Panc1 (cell line): ENCODE results near the gene ZNF512B. TPM values are rescaled to one million over a fixed set of nuclear protein-coding genes. Genes with fewer than 3 reads are reported as not detected.
A peak's percentile ranks its signal among the peaks of the same experiment; 100 is the strongest.

Experiments
- ATAC-seq: fragments of 200-7000 bp; cut with Tn5 transposase; 2 replicates; pipeline ENCODE4 v1.9.1; 2020; ENCODE audit warnings: mild to moderate bottlenecking, moderate library complexity
- BruUV-seq: library from RNA; stranded (reverse); fragments of 400-500 nt; replicated peaks from 2 replicates; lab custom pipeline; 2021; lab: Mats Ljungman, UMichigan
- CTCF ChIA-PET: fragments of 300-600 bp; sonication (Branson Sonifier 250); formaldehyde crosslinking; loops from one replicate; lab custom pipeline; 2022; ENCODE audit warnings: antibody characterized with exemption; lab: Charles Lee
- POLR2A ChIA-PET: fragments of 300-600 bp; sonication (Branson Sonifier 250); formaldehyde crosslinking; loops from one replicate; lab custom pipeline; 2022; ENCODE audit warnings: antibody characterized with exemption; lab: Charles Lee
- DNase-seq: peaks from one replicate; pipeline ENCODE4 v3.0.0-alpha.2; 2010; ENCODE audit warnings: low read depth, low spot score
- H3K27ac ChIP-seq: 2 replicates; pipeline ENCODE4 v1.5.1; 2011; ENCODE audit warnings: mild to moderate bottlenecking, low read length, inconsistent platforms
- H3K27me3 ChIP-seq: fragments of 200-500 bp; sonication (Bioruptor generic); 2 replicates; pipeline ENCODE4 v1.6.0; 2014; ENCODE audit warnings: low read length, inconsistent platforms; ENCODE audit not compliant: control insufficient read depth, insufficient read depth
- H3K36me3 ChIP-seq: fragments of 200-500 bp; sonication (Bioruptor generic); 2 replicates; pipeline ENCODE4 v1.5.1; 2014; ENCODE audit warnings: inconsistent platforms, mild to moderate bottlenecking, low read length, moderate library complexity; ENCODE audit not compliant: control insufficient read depth, insufficient read depth
- H3K4me1 ChIP-seq: 2 replicates; pipeline ENCODE4 v1.5.1; 2011; ENCODE audit warnings: inconsistent platforms, mild to moderate bottlenecking, low read length, moderate library complexity; ENCODE audit not compliant: control insufficient read depth, insufficient read depth
- H3K4me3 ChIP-seq, 2 experiments: 2 replicates each; pipeline ENCODE4 v1.5.1; 2011 to 2012; ENCODE audit warnings: low read depth in 2 of 2, low read length in 2 of 2, mild to moderate bottlenecking in 2 of 2, inconsistent platforms in 1 of 2, moderate library complexity in 1 of 2
- H3K9me3 ChIP-seq: fragments of 200-500 bp; sonication (Bioruptor generic); 2 replicates; pipeline ENCODE4 v1.5.1; 2014; ENCODE audit warnings: low read depth, mild to moderate bottlenecking, inconsistent platforms, low read length, moderate library complexity; ENCODE audit not compliant: control insufficient read depth, insufficient read depth
- CTCF ChIP-seq: fragments of 450-650 bp; IDR thresholded peaks from 2 replicates; pipeline ENCODE4 v1.5.1; 2017; ENCODE audit warnings: mild to moderate bottlenecking
- POLR2AphosphoS5 ChIP-seq: IDR thresholded peaks from 2 replicates; pipeline ENCODE4 v1.6.1; 2012; ENCODE audit warnings: mild to moderate bottlenecking, low read depth, low read length, moderate library complexity
- REST ChIP-seq, 2 experiments: IDR thresholded peaks; 2 replicates each; pipeline ENCODE4 v1.6.1; 2011 to 2012; ENCODE audit warnings: low read depth in 2 of 2, control low read depth in 1 of 2, low read length in 1 of 2, mild to moderate bottlenecking in 1 of 2, moderate library complexity in 1 of 2; ENCODE audit not compliant: insufficient read depth in 1 of 2
- SIN3A ChIP-seq: IDR thresholded peaks from 2 replicates; pipeline ENCODE4 v1.6.1; 2012; ENCODE audit warnings: low read depth, mild to moderate bottlenecking, low read length, moderate library complexity, borderline replicate concordance; ENCODE audit not compliant: insufficient read depth
- TCF7L2 ChIP-seq: IDR thresholded peaks from 2 replicates; pipeline ENCODE4 v1.6.1; 2011; ENCODE audit warnings: mild to moderate bottlenecking, low read depth, low read length, inconsistent platforms
- in situ Hi-C: cut with HindIII; loops from 2 replicates; pipeline ENCODE4 v1.10.0; 2016; ENCODE audit warnings: low sequenced_read_pairs, low pct_unique_long_range_greater_than_20kb
- intact Hi-C: fragments of 100-400 bp; cut with micrococcal nuclease; formaldehyde crosslinking; loops from one replicate; pipeline ENCODE4 v1.10.0; 2022; ENCODE audit not compliant: unreplicated experiment
- total RNA-seq: library from RNA; stranded (reverse); gene quantifications from one replicate; pipeline ENCODE4 v1.2.1, GENCODE V29; 2021; ENCODE audit not compliant: unreplicated experiment

The ZNF512B gene
- total RNA-seq, 1 experiment from 2014 or later: 17.9 TPM

GRCh38 chr20:63946986-63947637 lies 22.6 kb downstream of the ZNF512B start:
- H3K27me3 ChIP-seq: no peaks in the 10 kb centered on the region
- H3K36me3 ChIP-seq: no peaks in the 10 kb centered on the region
- 0 out of 2 replicates have a peak overlapping the region, but pooled peaks have one; percentile 7 for H3K27ac ChIP-seq
- in situ Hi-C loops (no loop called here), intact Hi-C loops (no loop called here)
- H3K4me3 ChIP-seq: no peak overlapping the region
- ATAC-seq (no peak), DNase-seq (no peak)
- POLR2A ChIA-PET: interaction anchor here (0.7 kb wide), 1 partner anchor 110 kb away, joined by 3 read pairs; no protein-coding TSS in a partner anchor
- CTCF ChIA-PET: no interaction called here
- H3K4me1 ChIP-seq: peaks cover 56% of the 10 kb centered on the region
- BruUV-seq: no TSS peak
- TF ChIP-seq TCF7L2: no peak
- no peak for TF ChIP-seq POLR2AphosphoS5
- TF ChIP-seq SIN3A: no peak
- TF ChIP-seq REST (IDR thresholded peaks at IDR 0.05; ENCODE audit: insufficient read depth in 1 of 2, low read depth in 2 of 2, low read length in 1 of 2): no peak
- no peak for TF ChIP-seq CTCF
- H3K9me3 ChIP-seq: no peaks in the 10 kb centered on the region

- ChIA-PET CTCF (no interaction called here), POLR2A (interaction anchor here (0.7 kb wide), 1 partner anchor 111 kb away, joined by 3 read pairs; no protein-coding TSS in a partner anchor)
- Histone ChIP-seq H3K4me3 (no peak overlapping the region), H3K27ac (no peak overlapping the region), H3K36me3 (no peaks in the 10 kb centered on the region), H3K9me3 (no peaks in the 10 kb centered on the region), H3K4me1 (peaks cover 47% of the 10 kb centered on the region), H3K27me3 (no peaks in the 10 kb centered on the region)
- no peak for DNase-seq
- BruUV-seq: no TSS peak
- no peak for TF ChIP-seq POLR2AphosphoS5
- TF ChIP-seq CTCF: no peak
- no peak for TF ChIP-seq REST (IDR thresholded peaks at IDR 0.05; ENCODE audit: insufficient read depth in 1 of 2, low read depth in 2 of 2, low read length in 1 of 2)
- no peak for TF ChIP-seq TCF7L2
- TF ChIP-seq SIN3A: no peak
- in situ Hi-C loops: no loop called here
- ATAC-seq: no peak
- intact Hi-C loops: no loop called here
Measured at GRCh38 chr20:63945921-63946920, 23.5 kb downstream of the ZNF512B start.
